Upper lobe of left lung (tissue), 6 donors: ENCODE results near the gene SAV1. TPM values are rescaled to one million over a fixed set of nuclear protein-coding genes. Genes with fewer than 3 reads are reported as not detected.

Experiments
- ATAC-seq, 2 donors: fragments of 200-7000 bp; cut with Tn5 transposase; one replicate each; pipeline ENCODE4 v1.9.1; 2022; ENCODE audit warnings: mild to moderate bottlenecking in 2 of 2, moderate library complexity in 2 of 2; ENCODE audit not compliant: low FRiP score in 2 of 2
- DNase-seq, 2 donors: peaks; one replicate each; pipeline ENCODE4 v3.0.0-alpha.2; 2019 to 2020
- H3K27ac ChIP-seq, 4 donors: fragments of 200-600 bp; sonication (generic); one replicate each; pipeline ENCODE4 v1.5.1; 2016 to 2019
- H3K27me3 ChIP-seq, 4 donors: fragments of 200-600 bp; sonication (generic); one replicate each; pipeline ENCODE4 v1.5.1; 2017 to 2019
- H3K36me3 ChIP-seq, 4 donors: fragments of 200-600 bp; sonication (generic); one replicate each; pipeline ENCODE4 v1.5.1; 2016 to 2019
- H3K4me1 ChIP-seq, 4 donors: fragments of 200-600 bp; sonication (generic); one replicate each; pipeline ENCODE4 v1.5.1; 2018 to 2019
- H3K4me3 ChIP-seq, 4 donors: fragments of 200-600 bp; sonication (generic); one replicate each; pipeline ENCODE4 v1.5.1; 2017 to 2019; ENCODE audit warnings: mild to moderate bottlenecking in 2 of 4, moderate library complexity in 1 of 4
- H3K9me3 ChIP-seq, 4 donors: fragments of 200-600 bp; sonication (generic); one replicate each; pipeline ENCODE4 v1.5.1; 2018 to 2019
- CTCF ChIP-seq, 6 experiments: fragments of 450-650 bp in 4 of 6; fragments of 200-600 bp in 2 of 6; sonication (generic) in 2 of 6; IDR thresholded peaks; one replicate each; pipeline ENCODE4 v1.5.1; 2016 to 2019; ENCODE audit warnings: antibody characterized with exemption in 6 of 6
- EP300 ChIP-seq, 4 donors: sonication (generic); formaldehyde crosslinking; IDR thresholded peaks; one replicate each; pipeline ENCODE4 v1.5.1; 2017; ENCODE audit warnings: antibody characterized with exemption in 4 of 4, control low read depth in 2 of 4
- POLR2A ChIP-seq, 4 donors: fragments of 450-650 bp; IDR thresholded peaks; one replicate each; pipeline ENCODE4 v1.5.1; 2016 to 2017; ENCODE audit warnings: antibody characterized with exemption in 4 of 4, mild to moderate bottlenecking in 2 of 4
- POLR2AphosphoS5 ChIP-seq, 2 donors: sonication (generic); formaldehyde crosslinking; IDR thresholded peaks; one replicate each; pipeline ENCODE4 v1.5.1; 2017; ENCODE audit warnings: antibody characterized with exemption in 2 of 2
- WGBS, 2 donors: methylation state at CpG; one replicate each; pipeline ENCODE4 v1.1.5; 2017 to 2018; 5-methylcytosine and 5-hydroxymethylcytosine counted together
- total RNA-seq, 6 donors: library from RNA; depleted of rRNA in 4 of 6; stranded (reverse); fragments of >200 nt in 4 of 6; gene quantifications; one replicate each; pipeline versions ENCODE4 v1.1.0 to v1.2.1, GENCODE V29; 2016 to 2021
- donor health status: DM: no; HTN: no; CAD: no; lungs with moderate emphysema.
- donor health status: DM: no; HTN: yes; CAD: no; lungs with severe emphysema.

SAV1 gene
- total RNA-seq, 6 donors from 2014 or later, result 29.3 to 63.9 (median 34.3) TPM

DNA sequence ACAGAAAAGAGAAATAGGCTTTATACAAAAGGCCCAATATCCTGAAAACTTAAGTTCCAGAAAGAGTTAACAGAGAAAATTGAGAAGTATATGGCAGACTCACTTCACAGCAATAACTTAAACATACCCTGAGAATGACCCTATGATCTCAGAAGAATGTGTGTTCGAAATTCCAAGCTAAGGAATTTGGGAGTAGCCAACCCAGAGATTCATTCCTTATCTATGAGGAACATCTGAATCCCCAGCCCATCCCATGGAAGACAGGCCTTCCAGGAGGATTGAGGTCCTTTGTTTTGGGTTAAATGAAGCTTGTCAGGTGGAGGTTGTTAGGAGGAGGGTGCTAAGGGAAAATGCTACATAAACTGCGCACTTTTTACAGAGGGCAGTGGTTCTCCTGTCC lies 7.5 kb upstream of the SAV1 start:
- H3K9me3 ChIP-seq, result no peaks in the 10 kb centered on the region
- H3K4me3 ChIP-seq, result no peak overlapping the region
- DNase-seq (no peak), ATAC-seq (no peak)
- TF ChIP-seq POLR2AphosphoS5 (IDR thresholded peaks at IDR 0.05) (no peak), EP300 (IDR thresholded peaks at IDR 0.05) (no peak), CTCF (IDR thresholded peaks at IDR 0.05) (no peak), POLR2A (IDR thresholded peaks at IDR 0.05) (no peak)
- H3K4me1 ChIP-seq, result peaks cover 0 to 15% (median 9%) of the 10 kb centered on the region in 4 donors
- no peaks in the 10 kb centered on the region for H3K36me3 ChIP-seq
- WGBS, 2 donors, result 66 to 73% methylated on average over 2 of the region's 2 CpGs
- no peak overlapping the region for H3K27ac ChIP-seq
- no peaks in the 10 kb centered on the region for H3K27me3 ChIP-seq

DNA sequence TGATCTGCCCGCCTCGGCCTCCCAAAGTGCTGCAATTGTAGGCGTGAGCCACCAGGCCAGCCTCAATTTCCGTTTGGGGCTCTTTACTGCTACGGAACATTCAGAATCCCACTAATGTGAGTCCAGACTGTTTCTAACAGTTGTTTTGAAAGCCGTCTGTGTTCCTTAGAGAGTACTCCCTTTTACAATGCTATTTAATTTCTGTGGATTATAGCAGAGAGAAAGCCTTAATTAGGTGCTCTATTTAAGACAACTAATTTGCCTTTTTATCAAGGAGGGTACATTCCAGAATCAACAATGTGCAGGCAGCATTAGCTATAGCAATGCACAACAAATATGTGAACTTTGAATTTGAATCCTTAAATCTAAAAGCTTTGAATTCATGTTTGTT lies 2.8 kb upstream of the SAV1 start:
- H3K27me3 ChIP-seq, result no peaks in the 10 kb centered on the region
- no peak for TF ChIP-seq CTCF (IDR thresholded peaks at IDR 0.05)
- no peak for TF ChIP-seq POLR2AphosphoS5 (IDR thresholded peaks at IDR 0.05)
- TF ChIP-seq EP300 (IDR thresholded peaks at IDR 0.05), result no peak
- TF ChIP-seq POLR2A (IDR thresholded peaks at IDR 0.05), result no peak
- WGBS, 2 donors, result 97 to 98% methylated on average over 6 of the region's 6 CpGs
- H3K27ac ChIP-seq, result no peak overlapping the region
- H3K9me3 ChIP-seq, result no peaks in the 10 kb centered on the region
- H3K4me1 ChIP-seq, result peaks cover 7 to 15% (median 9%) of the 10 kb centered on the region in 4 donors
- H3K36me3 ChIP-seq, result no peaks in the 10 kb centered on the region
- DNase-seq (no peak), ATAC-seq (no peak)
- H3K4me3 ChIP-seq, result no peak overlapping the region

DNA sequence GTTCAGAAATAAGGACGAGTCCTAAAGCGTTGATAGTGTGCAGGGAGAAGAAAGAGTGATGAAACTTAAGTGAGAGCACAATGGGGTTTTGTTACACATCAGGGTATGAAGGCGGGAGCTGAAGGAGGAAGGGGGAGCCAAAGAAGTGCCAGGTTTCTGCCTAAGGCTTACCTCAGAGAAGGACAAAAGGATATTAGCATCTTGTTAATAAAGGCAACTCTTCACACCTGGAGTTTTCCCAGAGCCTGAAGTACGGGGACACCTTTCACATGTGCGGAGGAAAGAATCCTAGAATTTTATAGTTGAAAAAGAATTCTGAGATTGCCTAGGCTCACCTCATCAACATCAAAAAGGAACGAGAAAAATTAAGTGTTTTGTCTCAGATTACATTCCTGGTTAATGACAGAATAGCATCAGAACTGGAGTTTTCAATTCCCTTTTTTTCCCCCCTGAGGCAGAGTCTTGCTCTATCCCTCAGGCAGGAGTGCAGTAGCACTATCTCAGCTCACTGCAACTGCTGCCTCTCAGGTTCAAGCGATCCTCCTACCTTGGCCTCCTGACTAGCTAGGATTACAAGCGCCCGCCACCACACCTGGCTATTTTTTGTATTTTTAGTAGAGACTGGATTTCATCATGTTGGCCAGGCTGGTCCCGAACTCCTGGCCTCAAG lies 2.2 kb upstream of the SAV1 start:
- H3K9me3 ChIP-seq, result no peaks in the 10 kb centered on the region
- DNase-seq, result no peak
- 82 to 86% methylated on average over 10 of the region's 10 CpGs for WGBS, 2 donors
- H3K4me1 ChIP-seq, result peaks cover 7 to 21% (median 11%) of the 10 kb centered on the region in 4 donors
- H3K27me3 ChIP-seq, result no peaks in the 10 kb centered on the region
- no peak for ATAC-seq
- no peak for TF ChIP-seq POLR2AphosphoS5 (IDR thresholded peaks at IDR 0.05)
- TF ChIP-seq EP300 (IDR thresholded peaks at IDR 0.05), result no peak
- TF ChIP-seq CTCF (IDR thresholded peaks at IDR 0.05), result no peak
- no peak for TF ChIP-seq POLR2A (IDR thresholded peaks at IDR 0.05)
- H3K36me3 ChIP-seq, result no peaks in the 10 kb centered on the region
- no peak overlapping the region for H3K4me3 ChIP-seq
- no peak overlapping the region for H3K27ac ChIP-seq

GRCh38 chr14:50669441-50669986 lies 1.4 kb upstream of the SAV1 start:
- Histone ChIP-seq H3K4me1 (peaks cover 7 to 21% (median 13%) of the 10 kb centered on the region in 4 donors), H3K4me3 (no peak overlapping the region), H3K36me3 (peaks cover 0 to 3% (median 0%) of the 10 kb centered on the region in 4 donors), H3K27ac (no peak overlapping the region), H3K9me3 (no peaks in the 10 kb centered on the region), H3K27me3 (no peaks in the 10 kb centered on the region)
- no peak for DNase-seq
- TF ChIP-seq CTCF (IDR thresholded peaks at IDR 0.05), result no peak
- no peak for TF ChIP-seq POLR2A (IDR thresholded peaks at IDR 0.05)
- no peak for ATAC-seq
- 87 to 91% methylated on average over 4 of the region's 4 CpGs for WGBS, 2 donors

GRCh38 chr14:50668826-50669143 lies 679 bp upstream of the SAV1 start:
- peaks cover 0 to 6% (median 1%) of the 10 kb centered on the region in 4 donors for H3K36me3 ChIP-seq
- H3K27ac ChIP-seq, result peak overlapping the region; percentile 93 to 99 (median 96)
- DNase-seq (no peak), ATAC-seq (no peak)
- H3K9me3 ChIP-seq, result no peaks in the 10 kb centered on the region
- TF ChIP-seq POLR2AphosphoS5 (IDR thresholded peaks at IDR 0.05) (no peak), EP300 (IDR thresholded peaks at IDR 0.05) (no peak), POLR2A (IDR thresholded peaks at IDR 0.05) (no peak), CTCF (IDR thresholded peaks at IDR 0.05) (no peak)
- 4 to 11% methylated on average over 6 of the region's 6 CpGs for WGBS, 2 donors
- peaks cover 12 to 26% (median 13%) of the 10 kb centered on the region in 4 donors for H3K4me1 ChIP-seq
- H3K27me3 ChIP-seq, result no peaks in the 10 kb centered on the region
- peak overlapping the region in 3 of 4 donors; percentile 88 to 89 (median 89) for H3K4me3 ChIP-seq
